Measurements from ENCODE around the gene RACGAP1. TPM values are rescaled to one million over a fixed set of nuclear protein-coding genes. Genes with fewer than 3 reads are reported as not detected.

Gene RACGAP1
- total and polyA plus RNA-seq, 2 of the 8 experiments (the other 6 are each of a cell fraction or from before 2014, with no cell fraction given), result 18.0 to 66.3 TPM

DNA sequence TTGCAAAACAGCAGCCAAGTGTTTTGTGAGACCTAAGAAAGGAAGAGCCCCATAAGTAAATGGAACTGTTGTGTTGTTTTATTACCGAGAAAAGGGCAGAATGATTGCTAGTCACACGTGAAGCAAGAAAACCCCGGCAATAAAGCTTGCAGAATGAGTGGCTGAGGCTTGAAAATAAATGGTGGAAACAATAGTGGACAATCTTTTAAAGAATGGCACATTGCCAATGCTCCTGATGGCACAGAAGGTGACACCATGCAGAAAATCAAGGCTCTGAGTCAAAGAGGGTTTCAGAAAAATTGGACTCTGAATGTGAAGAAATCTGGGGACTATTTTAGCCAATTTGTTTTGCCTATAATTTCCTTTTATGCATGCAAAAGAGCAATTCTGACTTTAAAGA lies 78.8 kb downstream of the RACGAP1 start:
- POLR2A ChIA-PET (ENCODE audit: partially characterized antibody), result interaction anchor here (0.7 to 1.7 kb wide), 9 partner anchors 8 to 41 kb away, joined by 3 to 6 read pairs (median 4); partner anchors contain the start of gene AQP5
- no peak for FAIRE-seq
- TF ChIP-seq, protein P1, sequence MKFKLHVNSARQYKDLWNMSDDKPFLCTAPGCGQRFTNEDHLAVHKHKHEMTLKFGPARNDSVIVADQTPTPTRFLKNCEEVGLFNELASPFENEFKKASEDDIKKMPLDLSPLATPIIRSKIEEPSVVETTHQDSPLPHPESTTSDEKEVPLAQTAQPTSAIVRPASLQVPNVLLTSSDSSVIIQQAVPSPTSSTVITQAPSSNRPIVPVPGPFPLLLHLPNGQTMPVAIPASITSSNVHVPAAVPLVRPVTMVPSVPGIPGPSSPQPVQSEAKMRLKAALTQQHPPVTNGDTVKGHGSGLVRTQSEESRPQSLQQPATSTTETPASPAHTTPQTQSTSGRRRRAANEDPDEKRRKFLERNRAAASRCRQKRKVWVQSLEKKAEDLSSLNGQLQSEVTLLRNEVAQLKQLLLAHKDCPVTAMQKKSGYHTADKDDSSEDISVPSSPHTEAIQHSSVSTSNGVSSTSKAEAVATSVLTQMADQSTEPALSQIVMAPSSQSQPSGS (IDR thresholded peaks at IDR 0.05; ENCODE audit: low read length), result no peak
- TF ChIP-seq KDM4A (IDR thresholded peaks at IDR 0.05; ENCODE audit: low read depth, low read length, severe bottlenecking) (no peak), POLR2AphosphoS5 (IDR thresholded peaks at IDR 0.05; ENCODE audit: low read depth, low read length) (no peak), RFX5 (IDR thresholded peaks at IDR 0.05; ENCODE audit: borderline replicate concordance, low read depth, low read length) (no peak), KDM5A (IDR thresholded peaks at IDR 0.05; ENCODE audit: low read length) (no peak), YY1 (IDR thresholded peaks at IDR 0.05; ENCODE audit: low read depth, low read length) (no peak), CREB1 (IDR thresholded peaks at IDR 0.05) (no peak), FOSL1 (IDR thresholded peaks at IDR 0.05; ENCODE audit: insufficient read depth, low read depth, low read length) (no peak), GTF2F1 (IDR thresholded peaks at IDR 0.05; ENCODE audit: borderline replicate concordance, low read depth, low read length) (no peak), RXRA (IDR thresholded peaks at IDR 0.05; ENCODE audit: insufficient read depth, low read depth, low read length) (no peak), CTBP2 (IDR thresholded peaks at IDR 0.05; ENCODE audit: borderline replicate concordance, insufficient read depth, insufficient read length, low read length) (no peak), RBBP5 (IDR thresholded peaks at IDR 0.05; ENCODE audit: borderline replicate concordance, low read depth, low read length) (no peak)

More for the DNA sequence above, 78.8 kb downstream of the RACGAP1 start:
- Histone ChIP-seq H4K5ac (ENCODE audit: insufficient read length, low read depth, low read length) (no peak overlapping the region), H2BK12ac (ENCODE audit: low read depth, low read length) (no peak overlapping the region), H3K56ac (replicated peaks; ENCODE audit: insufficient read length, low read depth, low read length) (no peak overlapping the region), H4K91ac (replicated peaks; ENCODE audit: insufficient read length, low read length) (no peak overlapping the region), H2AFZ (ENCODE audit: low read length) (no peak overlapping the region), H3K79me2 (ENCODE audit: control insufficient read depth in 1 of 2, insufficient read depth in 2 of 2, low read length in 2 of 2) (no peaks in the 10 kb centered on the region), H3K4ac (replicated peaks; ENCODE audit: insufficient read length, low read depth, low read length) (no peak overlapping the region), H3K9ac (replicated peaks in 1 of 4; ENCODE audit: extremely low read depth in 1 of 4, low read depth in 3 of 4, low read length in 3 of 4) (no peak overlapping the region), H2BK120ac (replicated peaks; ENCODE audit: low read depth, low read length) (no peak overlapping the region), H4K20me1 (replicated peaks in 1 of 2; ENCODE audit: control insufficient read depth in 1 of 2, insufficient read depth in 2 of 2, low read length in 2 of 2) (peaks cover 0 to 1% of the 10 kb centered on the region in 2 experiments), H3K23ac (ENCODE audit: insufficient read length) (no peak overlapping the region), H3K9me3 (ENCODE audit: insufficient read depth in 2 of 2, low read depth in 1 of 2, low read length in 1 of 2) (no peaks in the 10 kb centered on the region), H4K8ac (ENCODE audit: extremely low read depth, insufficient read depth, low read length) (no peak overlapping the region), H2BK20ac (ENCODE audit: low read length) (no peak overlapping the region), H3K14ac (ENCODE audit: insufficient read length) (no peak overlapping the region), H3K36me3 (ENCODE audit: control insufficient read depth in 2 of 4, insufficient read depth in 4 of 4, low read length in 3 of 4) (no peaks in the 10 kb centered on the region), H2BK5ac (ENCODE audit: low read depth, low read length) (no peak overlapping the region), H3K27ac (ENCODE audit: low read depth, low read length) (no peak overlapping the region), H3K4me2 (ENCODE audit: insufficient read depth in 1 of 2, low read depth in 2 of 2, low read length in 2 of 2) (peak overlapping the region in 1 of 2 experiments; percentile 13; a peak in 1 of 4 replicates), H2BK15ac (ENCODE audit: low read length) (no peak overlapping the region), H3K27me3 (replicated peaks in 1 of 4; ENCODE audit: control insufficient read depth in 3 of 4, extremely low read depth in 1 of 4, insufficient read depth in 3 of 4, low read length in 3 of 4) (peaks cover 0 to 3% (median 0%) of the 10 kb centered on the region in 4 experiments; a peak in 1 of 7 replicates), H3K18ac (ENCODE audit: extremely low read depth, low read length) (no peak overlapping the region), H2AK5ac (ENCODE audit: low read depth, low read length) (no peak overlapping the region), H3K23me2 (ENCODE audit: low read depth, low read length) (no peaks in the 10 kb centered on the region; the same call in 1 of the 2 replicates), H3K79me1 (ENCODE audit: low read depth, low read length) (no peaks in the 10 kb centered on the region), H3K4me3 (ENCODE audit: extremely low read depth in 1 of 4, insufficient read depth in 2 of 4, low read depth in 3 of 4, low read length in 4 of 4) (no peak overlapping the region; a peak in 1 of 8 replicates), H3K4me1 (replicated peaks in 1 of 4; ENCODE audit: control insufficient read depth in 3 of 4, insufficient read depth in 4 of 4, low read length in 3 of 4) (peaks cover 3 to 17% (median 4%) of the 10 kb centered on the region in 4 experiments; a peak in 6 of 7 replicates)
- no peak for DNase-seq (ENCODE audit: low read depth in 1 of 2, low spot score in 2 of 2)
- WGBS, 2 experiments (ENCODE audit: extremely low coverage in 1 of 2, insufficient coverage in 1 of 2, insufficient read length in 1 of 2, insufficient replicate concordance in 2 of 2, low coverage in 1 of 2, low lambda C conversion rate in 2 of 2, missing lambda C conversion rate in 1 of 2), result 80% methylated on average over 3 of the region's 3 CpGs; no CpG with 5 or more reads in 1 of the 2 experiments
- CTCF ChIA-PET (ENCODE audit: partially characterized antibody), result interaction anchor here (0.8 to 7.6 kb wide), 32 partner anchors 9 to 169 kb away, joined by 3 to 104 read pairs (median 5); partner anchors contain the start of genes AQP5 and AQP6
